WTC11 (cell line): ENCODE data around the gene TAF6. TPM values are rescaled to one million over a fixed set of nuclear protein-coding genes. Genes with fewer than 3 reads are reported as not detected.

Experiments used
- ATAC-seq: fragments of 200-7000 bp; cut with Tn5 transposase; 2 replicates; pipeline ENCODE4 v1.10.0; 2021; ENCODE audit warnings: mild to moderate bottlenecking, moderate library complexity
- CTCF ChIA-PET: fragments of 300-600 bp; sonication (Branson Sonifier 250); formaldehyde crosslinking; loops from one replicate; lab custom pipeline; 2021; ENCODE audit warnings: antibody characterized with exemption; lab: Charles Lee
- POLR2A ChIA-PET: fragments of 350-600 bp; sonication (Branson Sonifier 250); formaldehyde crosslinking; loops from one replicate; lab custom pipeline; 2021; ENCODE audit warnings: antibody characterized with exemption; lab: Charles Lee
- DNase-seq: peaks from one replicate; pipeline ENCODE4 v3.0.0; 2021; ENCODE audit warnings: low spot score
- H3K27ac Mint-ChIP-seq: 2 replicates; pipeline ENCODE4 v1.8.0; 2021; ENCODE audit warnings: mixed read lengths
- H3K27me3 Mint-ChIP-seq: 2 replicates; pipeline ENCODE4 v1.8.0; 2021; ENCODE audit warnings: low read depth, mild to moderate bottlenecking, moderate library complexity, mixed read lengths
- H3K36me3 Mint-ChIP-seq: 2 replicates; pipeline ENCODE4 v1.8.0; 2021; ENCODE audit warnings: mixed read lengths
- H3K4me1 Mint-ChIP-seq: 2 replicates; pipeline ENCODE4 v1.8.0; 2022; ENCODE audit warnings: mixed read lengths
- H3K4me3 Mint-ChIP-seq: 2 replicates; pipeline ENCODE4 v1.8.0; 2021; ENCODE audit warnings: mild to moderate bottlenecking, moderate library complexity, mixed read lengths
- H3K9me3 Mint-ChIP-seq: 2 replicates; pipeline ENCODE4 v1.8.0; 2021; ENCODE audit warnings: mixed read lengths
- ATF2 ChIP-seq: sonication (generic); formaldehyde crosslinking; IDR thresholded peaks from 2 replicates; pipeline ENCODE4 v1.8.1; 2022; ENCODE audit warnings: low read depth, missing genetic modification reagents, borderline replicate concordance
- CREB1 ChIP-seq: sonication (generic); formaldehyde crosslinking; IDR thresholded peaks from 2 replicates; pipeline ENCODE4 v1.8.0; 2023; ENCODE audit warnings: mild to moderate bottlenecking, missing genetic modification reagents
- E2F4 ChIP-seq: sonication (generic); formaldehyde crosslinking; IDR thresholded peaks from 2 replicates; pipeline ENCODE4 v1.8.1; 2022; ENCODE audit warnings: low read depth, mild to moderate bottlenecking, moderate library complexity, missing genetic modification reagents, borderline replicate concordance
- E2F5 ChIP-seq: sonication (generic); formaldehyde crosslinking; IDR thresholded peaks from 2 replicates; pipeline ENCODE4 v1.8.1; 2022; ENCODE audit warnings: mild to moderate bottlenecking, moderate library complexity, missing genetic modification reagents
- EMX1 ChIP-seq: fragments of 250-450 bp; sonication (Bioruptor Pico); IDR thresholded peaks from 2 replicates; pipeline ENCODE4 v1.8.0; 2021; ENCODE audit warnings: mild to moderate bottlenecking
- ESRRA ChIP-seq: sonication (generic); formaldehyde crosslinking; IDR thresholded peaks from 2 replicates; pipeline ENCODE4 v1.8.1; 2022; ENCODE audit warnings: mild to moderate bottlenecking, missing genetic modification reagents, borderline replicate concordance
- ETV6 ChIP-seq: sonication (generic); formaldehyde crosslinking; IDR thresholded peaks from 2 replicates; pipeline ENCODE4 v1.8.1; 2022; ENCODE audit warnings: mild to moderate bottlenecking, missing genetic modification reagents
- GRHL2 ChIP-seq: fragments of 250-450 bp; sonication (Bioruptor Pico); IDR thresholded peaks from 2 replicates; pipeline ENCODE4 v1.8.0; 2022; ENCODE audit warnings: mild to moderate bottlenecking, moderate library complexity; ENCODE audit not compliant: insufficient replicate concordance, severe bottlenecking
- HMGXB4 ChIP-seq: sonication (generic); formaldehyde crosslinking; IDR thresholded peaks from 2 replicates; pipeline ENCODE4 v1.8.1; 2023; ENCODE audit warnings: mild to moderate bottlenecking, moderate library complexity, missing genetic modification reagents
- JUN ChIP-seq: sonication (generic); formaldehyde crosslinking; IDR thresholded peaks from 2 replicates; pipeline ENCODE4 v1.8.0; 2023; ENCODE audit warnings: mild to moderate bottlenecking, missing genetic modification reagents
- KAT7 ChIP-seq: sonication (generic); formaldehyde crosslinking; IDR thresholded peaks from 2 replicates; pipeline ENCODE4 v1.8.1; 2023; ENCODE audit warnings: missing genetic modification reagents, mild to moderate bottlenecking, borderline replicate concordance
- MAX ChIP-seq: sonication (generic); formaldehyde crosslinking; IDR thresholded peaks from 2 replicates; pipeline ENCODE4 v1.8.0; 2022; ENCODE audit warnings: mild to moderate bottlenecking, missing genetic modification reagents
- OVOL2 ChIP-seq: fragments of 250-450 bp; sonication (Bioruptor Pico); IDR thresholded peaks from 2 replicates; pipeline ENCODE4 v1.9.0; 2021; ENCODE audit warnings: mild to moderate bottlenecking, borderline replicate concordance
- PRDM15 ChIP-seq: sonication (generic); formaldehyde crosslinking; IDR thresholded peaks from 2 replicates; pipeline ENCODE4 v1.8.0; 2022; ENCODE audit warnings: missing genetic modification reagents
- RELA ChIP-seq: sonication (generic); formaldehyde crosslinking; IDR thresholded peaks from 2 replicates; pipeline ENCODE4 v1.8.1; 2022; ENCODE audit warnings: missing genetic modification reagents, mild to moderate bottlenecking, borderline replicate concordance
- SMAD3 ChIP-seq: sonication (generic); formaldehyde crosslinking; IDR thresholded peaks from 2 replicates; pipeline ENCODE4 v1.8.0; 2022; ENCODE audit warnings: missing genetic modification reagents, mild to moderate bottlenecking, borderline replicate concordance
- SMAD4 ChIP-seq: sonication (generic); formaldehyde crosslinking; IDR thresholded peaks from 2 replicates; pipeline ENCODE4 v1.8.0; 2022; ENCODE audit warnings: mild to moderate bottlenecking, missing genetic modification reagents
- SOX15 ChIP-seq: fragments of 250-450 bp; sonication (Bioruptor Pico); IDR thresholded peaks from 2 replicates; pipeline ENCODE4 v1.9.0; 2021; ENCODE audit warnings: mild to moderate bottlenecking
- TEAD1 ChIP-seq: sonication (generic); formaldehyde crosslinking; IDR thresholded peaks from 2 replicates; pipeline ENCODE4 v1.8.0; 2022; ENCODE audit warnings: mild to moderate bottlenecking, missing genetic modification reagents
- ZBTB21 ChIP-seq: sonication (generic); formaldehyde crosslinking; IDR thresholded peaks from 2 replicates; pipeline ENCODE4 v1.8.1; 2023; ENCODE audit warnings: mild to moderate bottlenecking, missing genetic modification reagents, borderline replicate concordance
- ZMAT4 ChIP-seq: fragments of 250-450 bp; sonication (Bioruptor Pico); IDR thresholded peaks from 2 replicates; pipeline ENCODE4 v1.9.0; 2021; ENCODE audit warnings: mild to moderate bottlenecking
- ZNF317 ChIP-seq: sonication (generic); formaldehyde crosslinking; IDR thresholded peaks from 2 replicates; pipeline ENCODE4 v1.8.1; 2023; ENCODE audit warnings: low read depth, mild to moderate bottlenecking, moderate library complexity, missing genetic modification reagents, borderline replicate concordance
- ZSCAN18 ChIP-seq: fragments of 250-450 bp; sonication (Bioruptor Pico); IDR thresholded peaks from 2 replicates; pipeline ENCODE4 v2.1.2; 2022; ENCODE audit warnings: mild to moderate bottlenecking, moderate library complexity
- total RNA-seq: library from RNA; stranded (reverse); gene quantifications from 3 replicates; pipeline ENCODE4 v1.2.3, GENCODE V29; 2021

The TAF6 gene
- total RNA-seq, 1 experiment from 2014 or later, result 121 TPM

GRCh38 chr7:100082978-100083377, 36.2 kb downstream of the TAF6 start:
- Mint-ChIP-seq H3K4me3 (peak overlapping the region; percentile 98), H3K27ac (peak overlapping the region; percentile 91), H3K27me3 (no peaks in the 10 kb centered on the region; the same call in 1 of the 2 replicates), H3K4me1 (peaks cover 27% of the 10 kb centered on the region), H3K36me3 (peaks cover 26% of the 10 kb centered on the region), H3K9me3 (no peaks in the 10 kb centered on the region)
- TF ChIP-seq JUN (CRISPR knock-in tag) (no peak), E2F4 (CRISPR knock-in tag) (no peak), GRHL2 (no peak), EMX1 (CRISPR knock-in tag) (no peak), OVOL2 (CRISPR knock-in tag) (no peak), ATF2 (no peak), PRDM15 (no peak), ETV6 (CRISPR knock-in tag) (no peak), SMAD3 (CRISPR knock-in tag) (no peak), RELA (no peak), TEAD1 (no peak), ZMAT4 (CRISPR knock-in tag) (no peak), HMGXB4 (CRISPR knock-in tag) (no peak), SMAD4 (CRISPR knock-in tag) (no peak), ZNF317 (CRISPR knock-in tag) (no peak)
- CTCF ChIA-PET, result interaction anchor here (0.6 to 1.9 kb wide), 28 partner anchors 8 to 326 kb away, joined by 3 to 23 read pairs (median 4); partner anchors contain the start of genes AP4M1, GJC3, GPC2 and MBLAC1
- POLR2A ChIA-PET, result interaction anchor here (0.7 to 3.7 kb wide), 7 partner anchors 8 to 466 kb away, joined by 3 to 56 read pairs (median 4); partner anchors contain the start of genes AP4M1, MBLAC1, MCM7 and ZKSCAN1
- peak; percentile 6 for ATAC-seq
- no peak for DNase-seq

- Mint-ChIP-seq H3K27me3 (no peaks in the 10 kb centered on the region; the same call in 1 of the 2 replicates), H3K4me3 (peak within 1 kb of the TSS; percentile 98), H3K4me1 (peaks cover 23% of the 10 kb centered on the region), H3K36me3 (peaks cover 36% of the 10 kb centered on the region), H3K9me3 (peaks cover 5% of the 10 kb centered on the region; the same call in 1 of the 2 replicates), H3K27ac (peak within 1 kb of the TSS; percentile 95)
- DNase-seq (peak; percentile 98), ATAC-seq (peak; percentile 86)
- POLR2A ChIA-PET, result interaction anchor here (1.1 to 3.7 kb wide), 4 partner anchors 9 to 49 kb away, joined by 3 to 56 read pairs (median 4); partner anchors contain the start of genes AP4M1 and MCM7
- CTCF ChIA-PET, result interaction anchor here (1.1 to 1.9 kb wide), 8 partner anchors 20 to 168 kb away, joined by 3 to 23 read pairs (median 8); partner anchors contain the start of genes AP4M1, MBLAC1, MCM7 and ZKSCAN1
- 0 out of 2 replicates have a peak, but pooled peaks have one; percentile 41 for TF ChIP-seq RELA
- TF ChIP-seq E2F5 (CRISPR knock-in tag), result peak; percentile 89
- no peak for TF ChIP-seq SOX15 (CRISPR knock-in tag)
- peak; percentile 33; the same call in 1 of the 2 replicates for TF ChIP-seq TEAD1
- TF ChIP-seq ZBTB21, result no peak; the same call in 1 of the 2 replicates
- TF ChIP-seq CREB1 (CRISPR knock-in tag), result no peak; the same call in 1 of the 2 replicates
- peak; percentile 99 for TF ChIP-seq MAX (CRISPR knock-in tag)
- no peak for TF ChIP-seq ZNF317 (CRISPR knock-in tag)
- TF ChIP-seq ESRRA (CRISPR knock-in tag), result peak; percentile 68; the same call in 1 of the 2 replicates
- peak; percentile 67 for TF ChIP-seq KAT7 (CRISPR knock-in tag)
- no peak for TF ChIP-seq ZSCAN18 (CRISPR knock-in tag)
These were observed 37.5 kb downstream of the TAF6 start, which contains the start of gene ZNF3 for GRCh38 chr7:100081535-100082102. Gene ZNF3 (minus strand): TSS chr7:100081723. CDS start chr7:100077357, 4,366 bp downstream.
